ENCODE data around the gene ABCG8. TPM values are rescaled to one million over a fixed set of nuclear protein-coding genes. Genes with fewer than 3 reads are reported as not detected.

The ABCG8 gene
- total RNA-seq, 2 donors from 2014 or later = not detected

DNA sequence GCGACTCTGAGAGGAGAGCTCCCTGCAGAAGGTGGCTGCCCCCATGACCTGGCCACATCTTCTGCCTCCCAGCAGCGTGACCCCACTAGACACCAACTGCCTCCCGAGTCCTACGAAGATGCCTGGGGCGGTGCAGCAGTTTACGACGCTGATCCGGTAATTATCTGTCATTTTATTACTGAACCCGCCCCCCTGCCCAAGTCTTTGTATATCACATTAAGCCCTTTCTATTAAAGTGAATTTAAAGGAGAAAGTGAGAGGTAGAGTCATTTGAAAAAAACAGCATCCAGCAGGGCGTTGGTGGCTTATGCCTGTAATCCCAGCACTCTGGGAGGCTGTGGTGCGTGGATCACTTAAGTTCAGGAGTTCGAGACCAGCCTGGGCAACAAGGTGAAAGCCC is 33.4 kb downstream of the ABCG8 start:
- H3K36me3 Mint-ChIP-seq = no peaks in the 10 kb centered on the region
- H3K27me3 Mint-ChIP-seq = peaks cover 25 to 48% of the 10 kb centered on the region in 2 donors
- no peak overlapping the region for H3K4me3 Mint-ChIP-seq
- no peaks in the 10 kb centered on the region for H3K9me3 Mint-ChIP-seq
- ATAC-seq (no peak), DNase-seq (ENCODE audit: low spot score) (no peak)
- H3K27ac Mint-ChIP-seq = no peak overlapping the region
- no peaks in the 10 kb centered on the region for H3K4me1 Mint-ChIP-seq (ENCODE audit: low read depth in 2 of 2)

DNA sequence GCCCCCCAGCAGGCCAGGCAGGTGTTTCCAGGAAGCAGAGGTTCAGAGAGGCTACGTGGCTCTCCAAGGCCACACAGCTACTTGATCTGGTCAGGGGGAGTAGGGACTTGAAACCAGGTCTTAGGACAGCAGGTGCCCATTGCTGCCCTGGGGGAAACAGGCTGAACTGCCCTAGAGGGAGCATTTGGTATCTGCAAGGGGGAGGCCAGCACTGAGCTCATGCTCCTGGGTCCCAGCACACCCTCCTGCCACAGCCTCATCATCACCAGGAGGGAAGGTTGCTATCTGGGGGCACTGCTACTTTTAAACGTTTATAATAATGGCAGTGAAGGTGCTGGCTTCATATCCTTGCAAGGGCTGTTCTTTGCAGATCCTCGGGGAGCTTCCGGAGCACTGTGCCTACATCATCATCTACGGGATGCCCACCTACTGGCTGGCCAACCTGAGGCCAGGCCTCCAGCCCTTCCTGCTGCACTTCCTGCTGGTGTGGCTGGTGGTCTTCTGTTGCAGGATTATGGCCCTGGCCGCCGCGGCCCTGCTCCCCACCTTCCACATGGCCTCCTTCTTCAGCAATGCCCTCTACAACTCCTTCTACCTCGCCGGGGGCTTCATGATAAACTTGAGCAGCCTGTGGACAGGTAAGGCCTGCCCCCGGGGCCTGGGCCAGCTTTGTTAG is 36.1 kb downstream of the ABCG8 start:
- Mint-ChIP-seq H3K4me1 (ENCODE audit: low read depth in 2 of 2) (peaks cover 0 to 5% of the 10 kb centered on the region in 2 donors), H3K27me3 (peaks cover 13 to 27% of the 10 kb centered on the region in 2 donors), H3K27ac (no peak overlapping the region), H3K9me3 (no peaks in the 10 kb centered on the region), H3K4me3 (no peak overlapping the region), H3K36me3 (no peaks in the 10 kb centered on the region)
- ATAC-seq (peak in 1 of 2 donors; percentile 9), DNase-seq (ENCODE audit: low spot score) (no peak)

DNA sequence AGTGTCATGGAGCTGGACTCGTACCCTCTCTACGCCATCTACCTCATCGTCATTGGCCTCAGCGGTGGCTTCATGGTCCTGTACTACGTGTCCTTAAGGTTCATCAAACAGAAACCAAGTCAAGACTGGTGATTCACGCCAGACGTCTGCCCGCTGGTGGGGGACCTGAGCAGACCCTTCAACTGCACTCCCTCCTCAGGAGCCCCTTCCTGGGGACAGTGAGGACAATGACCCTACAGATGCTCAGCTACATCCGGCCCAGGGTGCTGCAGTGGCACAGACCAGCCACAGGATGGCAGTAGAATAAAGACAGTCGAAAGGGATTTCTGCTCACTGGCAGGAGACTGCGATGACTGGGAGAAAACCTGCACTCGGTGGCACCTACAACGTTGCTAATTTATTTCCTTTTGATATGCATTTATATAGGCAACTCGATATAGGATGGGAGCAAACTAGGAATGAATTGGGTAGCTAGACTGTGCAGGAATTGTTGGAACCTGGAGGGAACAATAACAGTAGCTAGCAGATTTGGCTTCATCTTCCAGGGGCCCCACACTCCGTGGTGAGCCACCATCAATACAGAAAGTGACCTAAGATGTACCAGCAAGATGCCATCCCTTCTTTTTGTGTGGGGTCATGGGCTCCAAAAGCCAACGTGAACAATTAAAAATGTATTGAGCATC is 39.2 kb downstream of the ABCG8 start:
- Mint-ChIP-seq H3K4me1 (ENCODE audit: low read depth in 2 of 2) (peaks cover 2 to 5% of the 10 kb centered on the region in 2 donors), H3K4me3 (no peak overlapping the region), H3K9me3 (no peaks in the 10 kb centered on the region), H3K36me3 (no peaks in the 10 kb centered on the region), H3K27me3 (peaks cover 6 to 15% of the 10 kb centered on the region in 2 donors), H3K27ac (no peak overlapping the region)
- DNase-seq (ENCODE audit: low spot score) (peak; percentile 72), ATAC-seq (peak; percentile 75 to 78)

DNA sequence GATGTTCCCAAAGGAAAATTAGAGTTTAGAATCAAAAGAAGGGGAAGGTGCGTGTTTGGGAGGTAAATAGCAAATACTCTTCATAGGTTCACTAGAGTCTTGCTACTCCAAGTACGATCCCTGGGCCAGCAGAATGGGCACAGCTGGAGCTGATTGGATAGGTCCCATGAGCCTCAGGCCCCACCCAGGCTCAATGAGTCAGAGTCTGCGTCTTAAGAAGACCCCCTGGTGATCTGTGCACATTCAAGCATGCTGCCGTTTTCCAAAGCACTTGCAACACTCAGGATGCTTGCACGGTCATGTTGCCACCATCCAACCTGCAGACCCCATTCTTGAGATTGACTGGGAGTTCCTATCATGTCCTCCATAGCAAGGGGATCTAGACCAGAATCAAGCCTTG is 40.5 kb downstream of the ABCG8 start:
- Mint-ChIP-seq H3K27me3 (peaks cover 6 to 15% of the 10 kb centered on the region in 2 donors), H3K9me3 (no peaks in the 10 kb centered on the region), H3K4me1 (ENCODE audit: low read depth in 2 of 2) (peaks cover 2 to 5% of the 10 kb centered on the region in 2 donors), H3K36me3 (no peaks in the 10 kb centered on the region), H3K4me3 (no peak overlapping the region), H3K27ac (no peak overlapping the region)
- no peak for DNase-seq (ENCODE audit: low spot score)
- no peak for ATAC-seq

DNA sequence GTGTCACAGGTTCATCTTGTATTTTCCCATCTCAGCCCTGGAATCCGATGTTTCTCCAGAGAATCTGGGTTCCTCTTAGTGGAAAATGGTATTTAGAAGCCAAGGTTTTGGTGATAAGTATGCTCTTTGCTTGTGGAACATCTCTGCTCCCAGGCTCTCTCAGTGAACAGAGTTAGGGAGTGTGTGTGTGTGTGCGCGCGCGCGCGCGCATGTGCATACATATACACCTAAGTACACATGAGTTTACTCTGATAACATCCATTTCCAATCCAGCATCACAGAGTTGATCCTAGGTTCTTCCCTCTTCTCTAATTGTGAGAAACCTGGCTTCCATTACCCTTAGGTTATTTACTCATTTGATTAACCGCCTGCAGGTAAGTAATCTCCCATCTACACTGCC is 41.7 kb downstream of the ABCG8 start:
- no peak for ATAC-seq
- Mint-ChIP-seq H3K4me3 (no peak overlapping the region), H3K27me3 (peaks cover 6 to 15% of the 10 kb centered on the region in 2 donors), H3K4me1 (ENCODE audit: low read depth in 2 of 2) (peaks cover 2 to 5% of the 10 kb centered on the region in 2 donors), H3K9me3 (no peaks in the 10 kb centered on the region), H3K27ac (no peak overlapping the region), H3K36me3 (no peaks in the 10 kb centered on the region)
- DNase-seq (ENCODE audit: low spot score) = no peak

DNA sequence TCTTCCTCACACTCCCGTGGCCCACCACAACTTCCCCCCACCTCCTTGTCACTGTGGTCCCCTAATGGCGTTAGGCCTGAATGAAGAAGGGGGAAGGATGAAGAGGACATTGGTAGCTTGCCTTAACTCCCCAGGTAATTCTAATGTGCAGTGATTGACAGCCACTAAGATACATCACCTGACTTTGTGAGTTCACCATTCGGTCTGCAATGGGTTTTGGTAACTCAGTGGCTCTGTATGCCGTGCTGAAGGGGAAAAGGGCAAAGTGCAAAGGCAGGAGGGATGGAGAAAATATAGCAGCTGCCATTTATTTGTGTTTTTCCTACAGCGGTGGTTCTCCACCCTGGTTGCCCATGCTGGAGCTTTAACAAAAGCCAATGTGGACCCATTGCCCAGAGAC is 42.2 kb downstream of the ABCG8 start:
- Mint-ChIP-seq H3K9me3 (no peaks in the 10 kb centered on the region), H3K27me3 (peaks cover 6 to 15% of the 10 kb centered on the region in 2 donors), H3K27ac (no peak overlapping the region), H3K4me3 (no peak overlapping the region), H3K36me3 (no peaks in the 10 kb centered on the region), H3K4me1 (ENCODE audit: low read depth in 2 of 2) (peaks cover 2 to 5% of the 10 kb centered on the region in 2 donors)
- DNase-seq (ENCODE audit: low spot score) = no peak
- no peak for ATAC-seq

DNA sequence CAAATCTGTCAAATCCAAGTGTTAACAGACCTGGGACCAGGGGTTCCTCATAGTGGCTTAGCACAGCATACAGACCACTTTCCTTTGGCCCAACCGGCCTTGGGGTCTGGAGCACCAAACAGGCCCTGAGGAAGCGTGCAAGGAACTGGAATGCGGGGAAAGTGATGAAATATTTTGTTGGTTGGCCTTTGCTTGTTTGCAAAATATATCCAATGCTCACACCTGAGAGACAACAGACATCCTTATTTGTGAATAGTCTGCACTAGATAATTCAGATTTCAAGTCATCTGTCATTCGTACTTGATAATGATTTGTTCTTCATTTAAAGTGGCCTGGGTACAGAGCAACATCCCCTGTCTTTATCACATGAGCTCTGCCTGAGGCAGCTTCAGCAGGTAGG is 43.5 kb downstream of the ABCG8 start:
- no peaks in the 10 kb centered on the region for H3K9me3 Mint-ChIP-seq

DNA sequence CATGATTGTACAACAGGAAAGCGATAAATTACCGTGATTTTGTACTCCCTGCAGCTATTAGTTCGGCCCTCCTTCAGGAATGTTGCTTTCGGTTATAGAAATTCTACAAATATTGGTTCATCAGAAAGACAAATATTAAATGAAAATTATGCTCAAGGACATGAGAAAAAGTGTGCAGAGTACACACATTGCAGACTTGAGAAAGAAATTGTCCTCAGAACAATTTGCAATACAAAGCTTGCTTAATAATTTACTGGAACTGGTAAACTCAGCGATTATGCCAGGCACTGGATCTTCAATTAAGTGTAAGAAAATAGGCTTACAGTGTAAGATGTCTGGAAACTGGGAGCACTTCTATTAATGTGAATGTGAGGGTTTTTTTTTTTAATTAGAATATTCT is 45.9 kb downstream of the ABCG8 start:
- DNase-seq (ENCODE audit: low spot score) = no peak
- Mint-ChIP-seq H3K36me3 (peaks cover 17% of the 10 kb centered on the region), H3K27ac (no peak overlapping the region), H3K9me3 (no peaks in the 10 kb centered on the region), H3K27me3 (no peaks in the 10 kb centered on the region), H3K4me1 (ENCODE audit: low read depth in 2 of 2) (peaks cover 0 to 2% of the 10 kb centered on the region in 2 donors), H3K4me3 (no peak overlapping the region)
- ATAC-seq = no peak

More for the DNA sequence above, 43.5 kb downstream of the ABCG8 start:
- Mint-ChIP-seq H3K36me3 (no peaks in the 10 kb centered on the region), H3K27me3 (peaks cover under 1 to 2% of the 10 kb centered on the region in 2 donors), H3K4me3 (no peak overlapping the region), H3K4me1 (ENCODE audit: low read depth in 2 of 2) (peaks cover 2 to 5% of the 10 kb centered on the region in 2 donors), H3K27ac (no peak overlapping the region)
- ATAC-seq (no peak), DNase-seq (ENCODE audit: low spot score) (no peak)

DNA sequence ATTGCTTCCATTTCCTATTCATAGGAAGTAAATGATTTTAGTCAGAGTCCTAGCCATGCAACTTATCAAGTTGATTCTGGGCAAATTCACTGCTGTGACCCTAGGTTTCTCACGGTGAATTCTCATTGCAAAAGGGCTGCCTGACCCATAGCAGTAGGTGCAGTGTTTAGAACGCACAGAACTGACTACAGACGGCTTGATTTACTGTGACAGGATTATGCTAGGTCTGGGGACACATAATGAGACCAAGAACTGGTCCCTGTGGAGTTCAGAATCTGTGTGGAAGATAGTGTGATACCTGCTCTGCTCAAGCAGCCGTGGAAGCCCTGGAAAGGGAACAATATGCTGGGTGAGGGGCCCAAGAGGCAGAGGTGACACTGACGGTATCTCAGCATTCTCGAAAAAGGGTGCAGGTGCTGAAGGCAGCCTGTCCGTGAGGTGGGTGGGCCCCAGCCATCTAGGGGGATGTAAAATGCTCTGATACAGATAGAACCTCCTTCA is 46.4 kb downstream of the ABCG8 start:
- no peaks in the 10 kb centered on the region for H3K27me3 Mint-ChIP-seq
- ATAC-seq = no peak
- peaks cover 21% of the 10 kb centered on the region for H3K36me3 Mint-ChIP-seq
- no peak overlapping the region for H3K4me3 Mint-ChIP-seq
- no peaks in the 10 kb centered on the region for H3K9me3 Mint-ChIP-seq
- no peak overlapping the region for H3K27ac Mint-ChIP-seq
- peaks cover 0 to 2% of the 10 kb centered on the region in 2 donors for H3K4me1 Mint-ChIP-seq (ENCODE audit: low read depth in 2 of 2)
- DNase-seq (ENCODE audit: low spot score) = no peak

DNA sequence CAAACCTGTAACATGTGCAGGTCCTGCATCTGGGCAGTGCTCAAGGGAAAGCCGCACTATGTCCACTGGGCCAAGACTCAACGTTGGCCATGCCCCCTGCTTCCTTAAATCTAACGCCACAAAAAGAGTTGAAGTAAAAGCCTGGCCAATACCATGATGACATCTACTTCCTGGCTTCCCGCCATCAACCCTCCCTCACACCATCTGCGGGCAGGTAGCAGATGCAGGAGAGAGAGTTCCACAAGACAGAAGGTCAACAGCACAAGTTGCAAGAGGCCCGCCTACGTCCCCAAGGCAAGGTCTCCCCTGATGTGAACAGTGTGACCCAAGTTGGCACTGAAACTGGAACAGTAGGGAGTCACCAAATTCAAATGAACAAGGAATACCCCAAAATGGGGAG is 48.4 kb downstream of the ABCG8 start:
- Mint-ChIP-seq H3K4me3 (no peak overlapping the region), H3K4me1 (ENCODE audit: low read depth in 2 of 2) (no peaks in the 10 kb centered on the region), H3K27ac (no peak overlapping the region), H3K9me3 (no peaks in the 10 kb centered on the region), H3K27me3 (no peaks in the 10 kb centered on the region), H3K36me3 (peaks cover 31% of the 10 kb centered on the region)
- DNase-seq (ENCODE audit: low spot score) (no peak), ATAC-seq (no peak)

DNA sequence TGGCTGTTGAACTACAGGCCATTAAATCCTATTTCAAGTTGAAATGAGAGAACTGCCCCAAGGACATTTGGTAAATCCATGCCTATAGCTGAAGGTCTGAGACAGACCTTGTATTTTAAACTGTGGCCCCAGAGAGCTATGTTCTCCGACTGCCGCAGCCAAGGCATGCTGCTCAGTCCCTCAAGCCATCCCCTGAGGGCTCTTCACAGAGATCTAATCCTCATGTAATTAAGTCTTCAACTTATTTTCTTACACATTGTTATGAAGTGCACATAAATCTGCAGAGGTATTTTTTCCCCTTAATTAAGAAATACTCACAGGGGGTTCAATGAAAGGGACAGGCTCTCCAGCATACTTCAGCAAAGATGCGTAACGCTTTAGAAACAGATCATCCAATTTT is 50.6 kb downstream of the ABCG8 start:
- H3K4me3 Mint-ChIP-seq = no peak overlapping the region
- no peaks in the 10 kb centered on the region for H3K9me3 Mint-ChIP-seq
- H3K4me1 Mint-ChIP-seq (ENCODE audit: low read depth in 2 of 2) = no peaks in the 10 kb centered on the region
- H3K36me3 Mint-ChIP-seq = peaks cover 44% of the 10 kb centered on the region
- no peaks in the 10 kb centered on the region for H3K27me3 Mint-ChIP-seq
- ATAC-seq = no peak
- H3K27ac Mint-ChIP-seq = no peak overlapping the region
- no peak for DNase-seq (ENCODE audit: low spot score)

DNA sequence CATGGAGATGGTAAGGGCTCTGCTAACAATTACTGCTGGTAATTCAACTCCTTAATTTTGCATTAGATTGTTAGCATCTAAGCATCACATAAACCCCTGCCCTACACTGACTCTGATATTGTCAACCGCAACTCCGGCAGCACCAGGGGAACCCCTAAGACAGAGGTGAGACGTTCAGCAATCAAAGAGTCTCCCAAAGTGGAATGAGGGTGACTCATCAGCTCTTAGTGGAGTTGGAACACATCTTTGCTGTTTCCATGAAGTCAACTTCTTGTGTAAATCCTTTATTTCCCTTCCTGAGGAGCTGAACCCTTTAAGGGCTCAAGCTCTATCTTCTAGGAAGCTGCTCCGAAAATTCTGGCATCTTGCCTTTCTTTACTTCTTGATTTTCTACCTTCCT is 52.1 kb downstream of the ABCG8 start:
- H3K4me3 Mint-ChIP-seq = no peak overlapping the region
- DNase-seq (ENCODE audit: low spot score) (no peak), ATAC-seq (no peak)
- H3K27ac Mint-ChIP-seq = no peak overlapping the region
- peaks cover 44% of the 10 kb centered on the region for H3K36me3 Mint-ChIP-seq
- no peaks in the 10 kb centered on the region for H3K27me3 Mint-ChIP-seq
- H3K9me3 Mint-ChIP-seq = no peaks in the 10 kb centered on the region
- no peaks in the 10 kb centered on the region for H3K4me1 Mint-ChIP-seq (ENCODE audit: low read depth in 2 of 2)

DNA sequence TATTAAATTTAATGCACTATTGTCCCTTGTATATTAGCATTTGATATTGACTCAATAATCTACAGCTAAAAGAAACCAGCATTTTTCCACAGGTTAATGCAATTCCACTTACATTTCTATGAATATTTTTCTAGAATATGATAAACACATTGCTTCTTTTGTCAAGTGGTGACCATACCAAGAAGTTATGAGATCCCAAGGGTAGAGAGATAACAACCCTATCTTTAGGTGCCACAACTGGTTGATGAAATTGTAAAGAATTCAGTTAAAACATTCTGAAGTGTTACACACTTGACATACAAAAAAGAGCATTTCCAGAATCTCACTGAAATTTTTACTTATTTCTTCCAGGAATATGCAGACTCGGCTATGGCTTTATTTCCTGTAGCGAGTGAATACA is 56.0 kb downstream of the ABCG8 start:
- H3K36me3 Mint-ChIP-seq = peaks cover 38% of the 10 kb centered on the region
- no peak overlapping the region for H3K27ac Mint-ChIP-seq
- H3K27me3 Mint-ChIP-seq = no peaks in the 10 kb centered on the region
- ATAC-seq (no peak), DNase-seq (ENCODE audit: low spot score) (no peak)
- H3K9me3 Mint-ChIP-seq = no peaks in the 10 kb centered on the region
- no peak overlapping the region for H3K4me3 Mint-ChIP-seq
- H3K4me1 Mint-ChIP-seq (ENCODE audit: low read depth in 2 of 2) = no peaks in the 10 kb centered on the region

DNA sequence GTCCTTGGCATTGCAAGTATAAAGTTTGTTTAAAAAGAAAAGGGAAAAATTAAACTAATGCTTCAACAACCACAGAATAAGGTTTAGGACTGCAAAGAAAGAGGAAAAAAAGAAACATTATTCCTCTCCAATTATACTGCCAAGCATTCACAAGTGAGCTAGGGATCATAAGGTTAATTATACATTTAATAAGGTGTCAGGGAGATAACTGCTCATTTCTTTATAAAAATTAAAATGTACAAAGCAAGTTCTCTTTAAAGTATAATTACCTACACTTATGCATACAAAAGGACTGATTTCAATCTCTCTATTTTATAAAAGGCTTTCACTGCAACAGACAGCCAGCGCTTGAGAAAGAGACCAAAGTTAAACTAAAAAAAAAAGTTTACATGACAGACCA is 58.1 kb downstream of the ABCG8 start:
- H3K27ac Mint-ChIP-seq = no peak overlapping the region
- DNase-seq (ENCODE audit: low spot score) (no peak), ATAC-seq (no peak)
- H3K27me3 Mint-ChIP-seq = no peaks in the 10 kb centered on the region
- peaks cover 26% of the 10 kb centered on the region for H3K36me3 Mint-ChIP-seq
- H3K4me1 Mint-ChIP-seq (ENCODE audit: low read depth in 2 of 2) = no peaks in the 10 kb centered on the region
- H3K4me3 Mint-ChIP-seq = no peak overlapping the region
- no peaks in the 10 kb centered on the region for H3K9me3 Mint-ChIP-seq
